GM12864 (cell line): ENCODE measurements around the gene KCNMA1.

Source experiments
- DNase-seq: peaks from one replicate; pipeline ENCODE4 v3.0.0-alpha.2; 2011; ENCODE audit warnings: low read depth
- H3K4me3 ChIP-seq: 2 replicates; pipeline ENCODE4 v1.5.1; 2011; ENCODE audit warnings: mild to moderate bottlenecking, low read depth, low read length, control low read depth
- TF ChIP-seq, protein P1 (sequence below): IDR thresholded peaks from 2 replicates; pipeline ENCODE4 v1.5.1; 2011; ENCODE audit warnings: low read depth, mild to moderate bottlenecking, moderate library complexity, low read length, control low read depth, inconsistent platforms; ENCODE audit errors: missing control alignments

The KCNMA1 gene

DNA sequence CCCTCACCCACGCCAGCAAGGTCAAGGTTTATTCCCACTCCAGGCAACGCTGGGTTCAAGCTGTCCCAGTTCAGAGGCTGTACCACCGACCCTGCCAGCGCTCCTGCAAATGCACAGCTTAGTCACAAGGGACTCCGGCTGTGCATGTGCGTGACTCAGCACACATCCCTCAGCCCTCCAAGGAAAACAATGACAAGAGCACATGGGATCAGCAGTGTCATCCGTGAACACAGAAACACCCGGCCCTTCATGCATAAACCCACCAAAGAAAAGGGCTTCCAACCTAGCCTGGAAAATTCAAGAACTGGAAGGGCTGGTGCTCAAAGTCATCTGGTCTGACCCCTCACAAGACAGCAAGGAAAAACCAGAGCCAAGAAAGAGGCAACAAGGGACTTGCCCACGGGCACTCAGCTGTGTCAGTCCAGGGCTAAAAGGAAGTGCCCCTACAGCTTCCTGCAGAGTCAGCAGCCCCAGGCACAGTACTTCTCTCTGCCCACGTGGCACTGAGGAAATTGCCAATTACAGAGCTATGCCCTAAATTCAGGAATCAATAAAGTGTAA is 106.1 kb downstream of the KCNMA1 start:
- TF ChIP-seq, protein P1, sequence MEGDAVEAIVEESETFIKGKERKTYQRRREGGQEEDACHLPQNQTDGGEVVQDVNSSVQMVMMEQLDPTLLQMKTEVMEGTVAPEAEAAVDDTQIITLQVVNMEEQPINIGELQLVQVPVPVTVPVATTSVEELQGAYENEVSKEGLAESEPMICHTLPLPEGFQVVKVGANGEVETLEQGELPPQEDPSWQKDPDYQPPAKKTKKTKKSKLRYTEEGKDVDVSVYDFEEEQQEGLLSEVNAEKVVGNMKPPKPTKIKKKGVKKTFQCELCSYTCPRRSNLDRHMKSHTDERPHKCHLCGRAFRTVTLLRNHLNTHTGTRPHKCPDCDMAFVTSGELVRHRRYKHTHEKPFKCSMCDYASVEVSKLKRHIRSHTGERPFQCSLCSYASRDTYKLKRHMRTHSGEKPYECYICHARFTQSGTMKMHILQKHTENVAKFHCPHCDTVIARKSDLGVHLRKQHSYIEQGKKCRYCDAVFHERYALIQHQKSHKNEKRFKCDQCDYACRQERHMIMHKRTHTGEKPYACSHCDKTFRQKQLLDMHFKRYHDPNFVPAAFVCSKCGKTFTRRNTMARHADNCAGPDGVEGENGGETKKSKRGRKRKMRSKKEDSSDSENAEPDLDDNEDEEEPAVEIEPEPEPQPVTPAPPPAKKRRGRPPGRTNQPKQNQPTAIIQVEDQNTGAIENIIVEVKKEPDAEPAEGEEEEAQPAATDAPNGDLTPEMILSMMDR = no peak
- DNase-seq = no peak
- H3K4me3 ChIP-seq = no peak overlapping the region

DNA sequence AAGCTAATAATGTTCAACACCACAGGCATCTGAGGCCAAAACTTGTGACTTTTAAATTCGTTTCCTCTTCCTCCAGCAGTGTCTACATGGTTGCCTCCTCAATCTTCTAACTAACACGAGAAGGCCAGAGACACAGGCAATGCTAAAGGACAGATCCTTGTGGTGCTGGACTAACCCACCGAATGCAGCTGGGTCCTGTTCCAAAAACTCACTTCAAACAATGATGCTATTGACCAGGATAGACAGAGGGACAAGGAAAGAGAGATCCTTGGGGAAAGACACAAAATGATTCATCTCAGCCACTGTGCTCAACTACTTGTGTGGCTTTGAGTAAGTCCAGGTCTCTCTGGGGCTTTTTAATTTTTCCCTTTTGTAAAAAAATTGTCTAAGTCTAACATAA is 107.6 kb downstream of the KCNMA1 start:
- no peak for DNase-seq
- TF ChIP-seq, protein P1 = no peak
- no peak overlapping the region for H3K4me3 ChIP-seq

DNA sequence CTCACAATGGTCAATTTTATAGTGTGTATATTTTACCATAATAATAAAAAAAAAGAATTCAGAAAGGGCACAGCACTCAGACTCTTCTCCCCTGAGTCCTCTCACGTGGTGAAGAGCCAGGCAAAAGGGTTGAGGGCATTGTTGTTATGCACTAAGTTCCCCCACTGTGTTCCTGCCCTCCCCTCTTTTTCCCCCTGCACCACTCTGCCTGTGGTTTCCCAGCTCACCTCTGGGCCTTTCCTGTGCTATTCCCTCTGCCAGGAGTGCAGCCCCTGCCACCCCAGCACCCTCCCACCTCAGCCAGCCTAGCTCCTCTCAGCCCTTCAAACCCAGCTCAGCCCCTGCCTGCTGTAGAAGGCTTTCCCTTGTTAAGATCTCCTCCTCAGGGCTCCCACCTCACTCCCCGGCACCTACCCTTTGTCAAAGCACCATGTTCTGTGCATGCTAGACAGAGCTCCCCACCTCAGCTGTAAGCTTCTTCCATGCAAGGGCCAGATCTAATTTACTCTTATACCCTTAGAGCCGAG is 108.5 kb downstream of the KCNMA1 start:
- TF ChIP-seq, protein P1 = no peak
- DNase-seq = no peak
- no peak overlapping the region for H3K4me3 ChIP-seq

DNA sequence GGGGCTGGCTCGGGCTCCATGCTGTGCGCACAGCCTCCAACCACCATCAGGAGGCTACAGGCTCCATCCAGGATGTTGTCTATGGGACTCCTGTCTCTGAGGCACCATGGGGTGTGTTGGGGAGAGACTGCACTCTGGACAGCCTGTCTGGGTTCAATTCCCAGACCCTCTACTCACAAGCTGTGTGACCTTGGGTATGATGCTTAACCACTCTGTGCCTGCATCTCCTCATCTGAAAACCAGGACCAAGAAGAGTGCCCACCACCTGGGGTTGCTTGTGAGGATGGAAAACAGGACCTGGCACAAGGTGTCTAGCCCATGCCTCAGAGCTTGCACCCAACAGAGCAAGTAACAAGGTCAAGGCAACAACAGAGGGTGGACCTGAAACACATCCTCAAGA is 109.8 kb downstream of the KCNMA1 start:
- no peak for DNase-seq
- no peak overlapping the region for H3K4me3 ChIP-seq
- TF ChIP-seq, protein P1 = no peak

DNA sequence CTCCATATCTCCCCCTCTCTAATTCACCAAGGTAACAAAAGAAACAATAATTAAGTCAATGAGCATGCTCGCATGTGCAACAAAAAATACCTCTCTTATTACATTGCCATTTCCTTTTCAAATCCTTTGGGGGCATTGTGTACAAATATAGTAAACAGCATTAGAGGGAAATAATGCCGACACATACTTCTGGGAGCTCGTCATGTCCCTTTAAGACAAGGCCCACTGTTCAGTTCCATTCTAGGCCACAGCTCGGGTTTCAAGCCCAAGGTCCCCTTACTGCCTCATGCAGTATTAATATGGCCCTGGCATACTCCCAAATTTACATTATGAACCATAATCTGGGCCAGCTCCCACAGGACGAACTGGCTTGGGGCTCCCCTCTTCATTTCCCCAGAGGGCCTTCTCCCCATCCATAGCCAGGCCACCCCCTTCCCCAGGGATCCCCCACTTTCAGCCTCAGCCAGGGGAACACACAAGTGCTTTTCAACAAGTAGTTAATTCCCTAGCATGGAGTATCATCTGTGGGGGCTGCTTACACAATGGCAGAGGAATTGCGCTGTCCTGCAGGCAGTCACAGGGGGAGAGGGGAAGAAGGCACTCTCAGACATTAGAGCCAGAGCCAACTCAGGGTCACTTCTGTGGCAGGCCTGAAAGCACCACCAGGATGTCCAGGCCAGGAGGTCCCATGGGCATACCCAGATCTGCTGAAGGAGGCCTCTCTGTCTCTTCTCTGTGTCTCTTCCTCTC is 110.6 kb downstream of the KCNMA1 start:
- no peak overlapping the region for H3K4me3 ChIP-seq
- TF ChIP-seq, protein P1 = no peak
- DNase-seq = no peak

DNA sequence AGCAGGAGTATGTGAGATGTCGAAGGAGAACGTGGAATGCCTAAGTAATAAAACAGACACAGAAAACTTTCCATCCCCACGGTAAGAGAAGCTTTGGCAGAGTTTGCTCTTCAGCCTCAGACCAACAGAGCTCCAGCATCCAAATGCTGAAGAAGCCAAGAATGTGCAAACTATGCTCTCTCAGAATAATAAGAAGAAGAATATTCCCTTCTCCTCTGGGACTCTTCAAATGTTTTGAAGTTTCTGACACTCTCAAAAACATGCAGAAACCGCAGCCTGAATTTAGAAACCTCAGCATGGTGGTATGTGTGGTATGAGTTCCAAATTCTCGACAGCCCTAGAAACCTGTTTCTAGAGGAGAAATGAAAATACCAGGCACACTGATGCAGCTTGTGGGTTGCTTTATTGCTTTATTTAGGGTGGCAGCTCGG is 113.3 kb downstream of the KCNMA1 start:
- H3K4me3 ChIP-seq = no peak overlapping the region
- no peak for DNase-seq
- TF ChIP-seq, protein P1 = no peak
